ENCODE measurements around the gene KIF1C.

KIF1C gene

DNA sequence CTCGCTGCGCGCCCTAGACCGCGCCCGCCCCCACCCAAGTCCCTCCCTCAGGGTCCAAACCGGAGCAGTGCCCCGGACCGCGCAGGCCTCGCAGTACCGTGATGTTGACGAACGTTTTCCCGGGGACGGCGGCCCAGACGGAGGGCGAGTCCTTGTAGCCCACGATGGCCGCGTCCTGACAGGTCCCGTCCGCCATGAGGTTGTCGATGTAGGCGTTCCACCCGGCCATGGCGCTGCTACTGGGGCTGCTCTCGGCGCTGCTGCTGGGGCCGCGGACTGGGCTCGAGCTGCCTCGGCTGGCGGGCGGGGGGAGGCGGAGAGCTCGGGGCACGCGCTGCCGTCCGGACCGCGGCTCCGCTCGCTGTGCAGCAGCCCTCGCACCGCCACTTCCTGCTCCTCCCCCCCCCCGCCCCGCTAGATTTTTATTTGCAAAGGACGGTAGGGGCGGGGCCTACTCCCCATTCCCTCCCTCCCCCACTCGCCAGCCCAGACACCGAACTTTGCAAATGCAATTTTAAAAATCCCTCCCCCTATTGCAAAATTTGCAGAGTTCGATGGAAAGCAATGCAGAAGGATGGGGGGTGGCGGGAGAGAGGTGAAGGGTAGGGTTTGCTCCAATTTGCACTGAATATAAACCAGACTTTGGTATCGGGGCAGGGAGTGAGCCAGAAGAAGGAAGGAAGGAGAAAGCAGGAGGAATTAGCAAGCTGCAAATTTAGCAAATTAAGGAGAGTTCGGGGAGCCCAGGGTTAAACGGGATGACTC is 49.4 kb upstream of the KIF1C start, which contains the start of gene PFN1 (continued):
- TF ChIP-seq SCRT2 (tag by site-specific recombination; IDR thresholded peaks at IDR 0.05): no peak
- no peak for TF ChIP-seq ZNF785 (tag by site-specific recombination; IDR thresholded peaks at IDR 0.05)
- TF ChIP-seq, protein P1, sequence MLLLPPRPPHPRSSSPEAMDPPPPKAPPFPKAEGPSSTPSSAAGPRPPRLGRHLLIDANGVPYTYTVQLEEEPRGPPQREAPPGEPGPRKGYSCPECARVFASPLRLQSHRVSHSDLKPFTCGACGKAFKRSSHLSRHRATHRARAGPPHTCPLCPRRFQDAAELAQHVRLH (tag by site-specific recombination; IDR thresholded peaks at IDR 0.05): peak; percentile 37; the same call in 1 of the 2 replicates
- peak; percentile 95 for TF ChIP-seq ZNF335 (tag by site-specific recombination; conservative IDR thresholded peaks at IDR 0.05)
- peak; percentile 48 for TF ChIP-seq BCL11B (tag by site-specific recombination; IDR thresholded peaks at IDR 0.05; ENCODE audit: low read depth)
- 0 out of 2 replicates have a peak, but pooled peaks have one; percentile 23 for TF ChIP-seq ZNF121 (tag by site-specific recombination; IDR thresholded peaks at IDR 0.05)
- peak; percentile 51; the same call in 1 of the 2 replicates for TF ChIP-seq ZBTB20 (tag by site-specific recombination; IDR thresholded peaks at IDR 0.05)
- TF ChIP-seq YY1 (tag by site-specific recombination; IDR thresholded peaks at IDR 0.05): peak; percentile 89
- 0 out of 2 replicates have a peak, but pooled peaks have one; percentile 70 for TF ChIP-seq MYNN (tag by site-specific recombination; IDR thresholded peaks at IDR 0.05; ENCODE audit: borderline replicate concordance)
- peak; percentile 37 for TF ChIP-seq KLF16 (tag by site-specific recombination; IDR thresholded peaks at IDR 0.05)
- 0 out of 2 replicates have a peak, but pooled peaks have one; percentile 37 for TF ChIP-seq GLI4 (tag by site-specific recombination; IDR thresholded peaks at IDR 0.05)
- no peak for TF ChIP-seq ZNF155 (tag by site-specific recombination; IDR thresholded peaks at IDR 0.05)
- TF ChIP-seq TSHZ1 (tag by site-specific recombination; IDR thresholded peaks at IDR 0.05; ENCODE audit: borderline replicate concordance): 0 out of 2 replicates have a peak, but pooled peaks have one; percentile 8
- TF ChIP-seq, protein P2, sequence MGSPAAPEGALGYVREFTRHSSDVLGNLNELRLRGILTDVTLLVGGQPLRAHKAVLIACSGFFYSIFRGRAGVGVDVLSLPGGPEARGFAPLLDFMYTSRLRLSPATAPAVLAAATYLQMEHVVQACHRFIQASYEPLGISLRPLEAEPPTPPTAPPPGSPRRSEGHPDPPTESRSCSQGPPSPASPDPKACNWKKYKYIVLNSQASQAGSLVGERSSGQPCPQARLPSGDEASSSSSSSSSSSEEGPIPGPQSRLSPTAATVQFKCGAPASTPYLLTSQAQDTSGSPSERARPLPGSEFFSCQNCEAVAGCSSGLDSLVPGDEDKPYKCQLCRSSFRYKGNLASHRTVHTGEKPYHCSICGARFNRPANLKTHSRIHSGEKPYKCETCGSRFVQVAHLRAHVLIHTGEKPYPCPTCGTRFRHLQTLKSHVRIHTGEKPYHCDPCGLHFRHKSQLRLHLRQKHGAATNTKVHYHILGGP (tag by site-specific recombination; IDR thresholded peaks at IDR 0.05): no peak
- peak; percentile 73; the same call in 1 of the 2 replicates for TF ChIP-seq ZNF239 (tag by site-specific recombination; IDR thresholded peaks at IDR 0.05)
- TF ChIP-seq, protein P3, sequence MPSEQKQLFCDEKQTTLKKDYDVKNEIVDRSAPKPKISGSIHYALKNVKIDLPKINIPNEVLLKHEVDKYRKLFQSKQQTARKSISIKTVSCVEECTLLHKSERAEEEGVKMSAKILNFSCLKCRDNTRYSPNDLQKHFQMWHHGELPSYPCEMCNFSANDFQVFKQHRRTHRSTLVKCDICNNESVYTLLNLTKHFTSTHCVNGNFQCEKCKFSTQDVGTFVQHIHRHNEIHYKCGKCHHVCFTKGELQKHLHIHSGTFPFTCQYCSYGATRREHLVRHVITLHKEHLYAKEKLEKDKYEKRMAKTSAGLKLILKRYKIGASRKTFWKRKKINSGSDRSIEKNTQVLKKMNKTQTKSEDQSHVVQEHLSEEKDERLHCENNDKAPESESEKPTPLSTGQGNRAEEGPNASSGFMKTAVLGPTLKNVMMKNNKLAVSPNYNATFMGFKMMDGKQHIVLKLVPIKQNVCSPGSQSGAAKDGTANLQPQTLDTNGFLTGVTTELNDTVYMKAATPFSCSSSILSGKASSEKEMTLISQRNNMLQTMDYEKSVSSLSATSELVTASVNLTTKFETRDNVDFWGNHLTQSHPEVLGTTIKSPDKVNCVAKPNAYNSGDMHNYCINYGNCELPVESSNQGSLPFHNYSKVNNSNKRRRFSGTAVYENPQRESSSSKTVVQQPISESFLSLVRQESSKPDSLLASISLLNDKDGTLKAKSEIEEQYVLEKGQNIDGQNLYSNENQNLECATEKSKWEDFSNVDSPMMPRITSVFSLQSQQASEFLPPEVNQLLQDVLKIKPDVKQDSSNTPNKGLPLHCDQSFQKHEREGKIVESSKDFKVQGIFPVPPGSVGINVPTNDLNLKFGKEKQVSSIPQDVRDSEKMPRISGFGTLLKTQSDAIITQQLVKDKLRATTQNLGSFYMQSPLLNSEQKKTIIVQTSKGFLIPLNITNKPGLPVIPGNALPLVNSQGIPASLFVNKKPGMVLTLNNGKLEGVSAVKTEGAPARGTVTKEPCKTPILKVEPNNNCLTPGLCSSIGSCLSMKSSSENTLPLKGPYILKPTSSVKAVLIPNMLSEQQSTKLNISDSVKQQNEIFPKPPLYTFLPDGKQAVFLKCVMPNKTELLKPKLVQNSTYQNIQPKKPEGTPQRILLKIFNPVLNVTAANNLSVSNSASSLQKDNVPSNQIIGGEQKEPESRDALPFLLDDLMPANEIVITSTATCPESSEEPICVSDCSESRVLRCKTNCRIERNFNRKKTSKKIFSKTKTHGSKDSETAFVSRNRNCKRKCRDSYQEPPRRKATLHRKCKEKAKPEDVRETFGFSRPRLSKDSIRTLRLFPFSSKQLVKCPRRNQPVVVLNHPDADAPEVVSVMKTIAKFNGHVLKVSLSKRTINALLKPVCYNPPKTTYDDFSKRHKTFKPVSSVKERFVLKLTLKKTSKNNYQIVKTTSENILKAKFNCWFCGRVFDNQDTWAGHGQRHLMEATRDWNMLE (tag by site-specific recombination; conservative IDR thresholded peaks at IDR 0.05; ENCODE audit: low read depth): no peak
- TF ChIP-seq REPIN1 (tag by site-specific recombination; IDR thresholded peaks at IDR 0.05; ENCODE audit: low read depth): peak; percentile 59; the same call in 1 of the 2 replicates
- no peak for TF ChIP-seq ZNF202 (tag by site-specific recombination; IDR thresholded peaks at IDR 0.05; ENCODE audit: borderline replicate concordance)
- TF ChIP-seq ZNF48 (tag by site-specific recombination; IDR thresholded peaks at IDR 0.05): no peak
- TF ChIP-seq ZNF354C (tag by site-specific recombination; IDR thresholded peaks at IDR 0.05; ENCODE audit: borderline replicate concordance, low read depth): no peak
- TF ChIP-seq ZIC2 (tag by site-specific recombination; IDR thresholded peaks at IDR 0.05): no peak
- no peak for TF ChIP-seq ZNF280D (tag by site-specific recombination; IDR thresholded peaks at IDR 0.05)
- peak; percentile 99 for TF ChIP-seq ZNF366 (tag by site-specific recombination; conservative IDR thresholded peaks at IDR 0.05)
- TF ChIP-seq ZNF391 (tag by site-specific recombination; IDR thresholded peaks at IDR 0.05; ENCODE audit: borderline replicate concordance, low read depth): peak; percentile 57
- no peak for TF ChIP-seq ZFP69B (tag by site-specific recombination; IDR thresholded peaks at IDR 0.05)
- 0 out of 2 replicates have a peak, but pooled peaks have one; percentile 14 for TF ChIP-seq ZSCAN30 (tag by site-specific recombination; IDR thresholded peaks at IDR 0.05)
